Measurements from ENCODE around the gene PES1.
"Not testable (repeated sequence)": the region's sequence is repeated elsewhere in the genome, so short reads cannot be mapped to it uniquely, and the experiment has no call there.

Gene PES1

DNA sequence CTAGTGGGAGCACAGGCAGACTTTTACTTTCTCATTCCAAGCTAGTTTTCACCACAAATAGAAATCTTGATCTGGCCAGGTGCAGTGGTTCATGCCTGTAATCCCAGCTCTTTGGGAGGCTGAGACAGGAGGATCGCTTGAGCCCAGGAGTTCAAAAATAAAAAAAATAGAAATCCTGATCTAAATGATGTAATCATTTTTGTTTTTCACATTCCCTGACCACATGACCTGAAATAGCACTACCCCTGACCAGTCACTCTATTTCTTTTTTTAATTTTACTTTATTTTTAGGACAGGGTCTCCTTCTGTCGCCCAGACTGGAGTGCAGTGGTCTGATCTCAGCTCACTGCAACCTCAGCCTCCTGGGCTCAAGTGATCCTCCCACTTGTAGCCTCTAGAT lies 13.0 kb upstream of the PES1 start:
- in situ Hi-C loops (cut with HindIII; ENCODE audit: low pct_unique_long_range_greater_than_20kb, low sequenced_read_pairs), result no loop called here
- no peak for TF ChIP-seq JUND (IDR thresholded peaks at IDR 0.05; ENCODE audit: low read depth)
- DNase-seq (ENCODE audit: low read depth in 1 of 2, low spot score in 1 of 2), result no peak

DNA sequence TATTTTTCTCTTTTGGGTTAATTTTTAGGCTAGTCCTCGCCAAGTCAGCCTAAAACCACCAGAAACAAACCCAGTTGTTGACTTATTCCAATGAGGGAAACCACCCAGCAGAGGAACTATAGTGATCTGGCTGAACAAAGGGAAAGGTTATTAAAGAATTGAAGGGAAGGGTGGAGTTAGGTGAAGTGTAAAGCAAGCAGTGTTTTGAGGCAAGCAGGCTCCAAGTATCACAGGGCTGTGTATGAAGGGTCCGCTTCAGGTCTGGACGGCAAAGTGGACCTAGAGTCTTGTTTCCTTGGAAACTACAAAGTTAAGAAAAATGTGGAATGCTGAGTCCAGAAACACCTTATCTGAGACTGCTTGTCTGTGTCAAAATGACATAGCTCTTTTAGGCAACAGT lies 12.1 kb upstream of the PES1 start:
- in situ Hi-C loops (cut with HindIII; ENCODE audit: low pct_unique_long_range_greater_than_20kb, low sequenced_read_pairs), result no loop called here
- no peak for TF ChIP-seq JUND (IDR thresholded peaks at IDR 0.05; ENCODE audit: low read depth)
- DNase-seq (ENCODE audit: low read depth in 1 of 2, low spot score in 1 of 2), result no peak

DNA sequence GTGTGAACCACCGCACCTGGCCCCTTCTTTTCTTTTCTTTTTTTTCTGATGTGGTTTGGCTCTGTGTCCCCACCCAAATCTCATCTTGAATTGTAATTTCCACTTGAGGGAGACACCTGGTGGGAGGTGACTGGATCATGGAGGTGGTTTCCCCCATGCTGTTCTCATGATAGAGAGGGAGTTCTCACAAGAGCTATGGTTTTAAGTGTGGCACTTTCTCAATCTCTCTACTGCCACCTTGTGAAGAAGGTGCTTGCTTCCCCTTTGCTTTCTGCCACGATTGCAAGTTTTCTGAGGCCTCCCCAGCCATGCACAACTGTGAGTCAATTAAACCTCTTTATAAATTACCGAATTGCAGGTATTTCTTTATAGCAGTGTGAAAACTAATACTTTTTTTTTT lies 10.3 kb upstream of the PES1 start:
- in situ Hi-C loops (cut with HindIII; ENCODE audit: low pct_unique_long_range_greater_than_20kb, low sequenced_read_pairs), result no loop called here
- TF ChIP-seq JUND (IDR thresholded peaks at IDR 0.05; ENCODE audit: low read depth), result no peak

DNA sequence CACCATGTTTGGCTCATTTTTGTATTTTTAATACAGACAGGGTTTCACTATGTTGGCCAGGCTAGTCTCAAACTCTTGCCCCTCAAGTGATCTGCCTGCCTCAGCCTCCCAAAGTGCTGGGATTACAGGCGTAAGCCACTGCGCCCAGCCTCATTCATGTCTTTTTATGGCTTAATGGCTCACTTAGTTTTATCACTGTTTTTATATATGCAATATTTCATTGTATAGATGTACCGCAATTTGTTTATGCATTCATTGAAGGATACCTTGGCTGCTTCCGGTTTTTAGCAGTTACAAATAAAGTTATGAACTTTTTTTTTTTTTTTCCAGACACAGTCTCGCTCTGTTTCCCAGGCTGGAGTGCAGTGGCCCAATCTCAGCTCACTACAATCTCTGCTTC lies 9.8 kb upstream of the PES1 start:
- no peak for DNase-seq (ENCODE audit: low read depth in 1 of 2, low spot score in 1 of 2)
- in situ Hi-C loops (cut with HindIII; ENCODE audit: low pct_unique_long_range_greater_than_20kb, low sequenced_read_pairs), result no loop called here
- TF ChIP-seq JUND (IDR thresholded peaks at IDR 0.05; ENCODE audit: low read depth), result no peak

More for the DNA sequence above, 10.3 kb upstream of the PES1 start:
- peak in 1 of 2 experiments; percentile 69 for DNase-seq (ENCODE audit: low read depth in 1 of 2, low spot score in 1 of 2)

DNA sequence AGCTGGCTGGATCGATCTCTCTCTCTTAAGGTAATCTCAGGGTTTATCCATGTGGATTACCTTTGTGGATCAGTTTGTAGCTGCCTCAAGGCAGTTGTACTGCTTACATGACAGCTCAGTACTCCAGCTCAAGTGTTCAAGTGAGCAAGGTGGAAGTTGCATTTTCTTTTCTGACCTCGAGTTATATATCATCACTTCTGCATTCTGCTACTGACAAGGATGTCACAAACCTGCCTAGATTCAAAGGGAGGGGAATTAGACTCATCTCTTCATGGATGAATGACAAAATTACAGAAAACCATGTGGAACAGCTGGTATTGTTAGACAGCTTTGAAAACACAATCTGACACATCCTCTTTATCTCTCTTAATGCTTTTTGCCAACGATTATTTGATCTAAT lies 9.2 kb upstream of the PES1 start:
- in situ Hi-C loops (cut with HindIII; ENCODE audit: low pct_unique_long_range_greater_than_20kb, low sequenced_read_pairs), result no loop called here
- TF ChIP-seq JUND (IDR thresholded peaks at IDR 0.05; ENCODE audit: low read depth), result no peak
- no peak for DNase-seq (ENCODE audit: low read depth in 1 of 2, low spot score in 1 of 2)

DNA sequence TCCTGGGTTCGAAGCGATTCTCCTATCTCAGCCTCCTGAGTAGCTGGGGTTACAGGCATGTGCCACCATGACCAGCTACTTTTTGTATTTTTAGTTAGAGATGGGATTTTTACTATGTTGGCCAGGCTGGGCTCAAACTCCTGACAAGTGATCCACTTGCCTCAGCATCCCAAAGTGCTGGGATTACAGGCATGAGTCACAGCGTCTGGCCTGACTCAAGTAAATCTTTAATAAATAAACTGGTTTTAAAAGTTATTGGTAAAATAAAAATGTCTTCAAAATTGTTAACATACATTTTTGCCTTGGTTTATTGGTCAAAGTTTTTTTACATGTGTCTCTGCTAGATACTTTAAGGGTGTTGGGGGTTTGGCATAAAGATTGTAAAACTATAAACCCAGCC lies 7.3 kb upstream of the PES1 start:
- DNase-seq (ENCODE audit: low read depth in 1 of 2, low spot score in 1 of 2), result no peak
- TF ChIP-seq JUND (IDR thresholded peaks at IDR 0.05; ENCODE audit: low read depth), result no peak
- in situ Hi-C loops (cut with HindIII; ENCODE audit: low pct_unique_long_range_greater_than_20kb, low sequenced_read_pairs), result no loop called here

DNA sequence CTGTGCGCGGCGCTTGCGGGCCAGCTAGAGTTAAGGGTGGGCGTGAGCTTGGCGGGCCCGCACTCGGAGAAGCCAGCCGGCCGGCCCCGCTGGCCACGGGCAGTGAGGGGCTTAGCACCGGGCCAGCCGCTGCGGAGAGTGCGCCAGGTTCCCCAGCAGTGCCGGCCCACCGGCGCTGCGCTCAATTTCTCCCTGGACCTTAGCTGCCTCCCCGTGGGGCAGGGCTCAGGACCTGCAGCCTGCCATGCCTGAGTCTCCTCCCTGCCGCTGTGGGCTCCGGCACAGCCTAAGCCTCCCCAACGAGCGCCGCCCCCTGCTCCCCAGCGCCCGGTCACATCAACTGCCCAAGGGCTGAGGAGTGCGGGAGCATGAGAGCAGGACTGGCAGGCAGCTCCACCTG lies 5.2 kb upstream of the PES1 start:
- DNase-seq (ENCODE audit: low read depth in 1 of 2, low spot score in 1 of 2), result no peak
- in situ Hi-C loops (cut with HindIII; ENCODE audit: low pct_unique_long_range_greater_than_20kb, low sequenced_read_pairs), result no loop called here
- no peak for TF ChIP-seq JUND (IDR thresholded peaks at IDR 0.05; ENCODE audit: low read depth)

DNA sequence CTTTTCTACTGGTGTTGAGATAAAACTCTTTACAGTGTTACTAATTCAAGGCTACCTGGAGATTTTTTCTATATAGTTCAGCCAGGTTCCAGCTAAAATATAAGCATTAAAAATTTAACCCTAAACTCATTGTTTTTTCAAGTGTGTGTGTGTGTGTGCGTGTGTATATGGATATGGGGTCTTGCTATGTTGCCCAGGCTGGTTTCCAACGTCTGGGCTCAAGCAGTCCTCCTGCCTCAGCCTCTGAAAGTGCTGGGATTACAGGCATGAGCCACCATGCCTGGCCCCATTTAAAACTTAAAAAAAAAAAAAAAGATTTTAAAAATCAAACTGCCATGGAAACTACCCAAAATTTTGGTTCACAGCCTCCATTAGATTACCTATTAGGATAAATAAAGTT lies 4.5 kb upstream of the PES1 start:
- TF ChIP-seq JUND (IDR thresholded peaks at IDR 0.05; ENCODE audit: low read depth), result no peak
- no peak for DNase-seq (ENCODE audit: low read depth in 1 of 2, low spot score in 1 of 2)
- in situ Hi-C loops (cut with HindIII; ENCODE audit: low pct_unique_long_range_greater_than_20kb, low sequenced_read_pairs), result no loop called here

DNA sequence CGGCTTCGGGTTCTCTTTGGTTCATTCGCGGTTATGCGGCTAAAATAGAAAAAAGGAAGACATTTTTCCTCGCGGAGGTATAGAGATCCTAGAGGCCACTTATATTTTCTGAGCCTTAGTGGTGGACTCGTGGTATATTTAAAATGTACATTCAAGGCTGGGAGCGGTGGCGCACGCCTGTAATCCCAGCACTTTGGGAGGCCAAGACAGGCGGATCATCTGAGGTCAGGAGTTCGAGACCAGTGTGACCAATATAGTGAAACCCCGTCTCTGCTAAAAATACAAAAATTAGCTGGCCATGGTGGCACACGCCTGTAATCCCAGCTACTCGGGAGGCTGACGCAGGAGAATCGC lies 627 bp upstream of the PES1 start:
- DNase-seq (ENCODE audit: low read depth in 1 of 2, low spot score in 1 of 2); in situ Hi-C loops (cut with HindIII; ENCODE audit: low pct_unique_long_range_greater_than_20kb, low sequenced_read_pairs): not testable (repeated sequence)

DNA sequence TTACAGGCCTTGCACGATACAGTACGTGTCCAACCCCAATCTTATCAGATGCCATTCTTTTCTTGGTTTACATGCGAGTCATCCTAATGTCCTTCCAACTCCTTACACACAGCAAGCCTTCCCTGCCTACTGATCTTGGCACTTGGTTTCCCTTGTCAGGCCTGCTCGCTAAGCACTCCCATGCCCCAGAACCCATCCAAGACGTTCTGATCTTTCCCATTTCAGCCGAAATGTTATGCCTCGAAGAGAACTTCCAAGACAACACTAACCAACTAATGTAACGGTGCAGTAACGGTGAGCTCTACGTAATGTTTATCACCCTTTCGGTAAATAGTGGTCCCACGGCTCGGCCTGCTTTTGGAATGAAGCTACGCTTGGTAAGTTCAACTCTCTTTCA lies 521 bp downstream of the PES1 start:
- no peak for TF ChIP-seq JUND (IDR thresholded peaks at IDR 0.05; ENCODE audit: low read depth)
- in situ Hi-C loops (cut with HindIII; ENCODE audit: low pct_unique_long_range_greater_than_20kb, low sequenced_read_pairs), result no loop called here
- DNase-seq (ENCODE audit: low read depth in 1 of 2, low spot score in 1 of 2), result no peak

DNA sequence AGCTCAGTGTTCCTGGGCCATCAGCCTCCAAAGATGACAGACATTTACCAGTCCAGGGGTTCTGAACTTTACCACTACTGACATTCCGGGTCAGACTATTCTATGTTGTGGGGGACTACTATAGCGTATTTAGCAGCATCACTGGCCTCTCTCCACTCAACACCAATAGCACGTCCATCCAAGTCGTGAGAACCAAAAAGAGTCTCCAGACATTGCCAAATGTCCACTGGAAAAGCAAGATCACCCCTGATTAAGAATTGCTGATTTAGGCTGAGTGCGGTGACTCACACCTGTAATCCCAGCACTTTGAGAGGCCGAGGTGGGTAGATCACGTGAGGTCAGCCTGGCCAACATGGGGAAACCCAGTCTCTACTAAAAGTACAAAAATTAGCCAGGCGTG lies 5.3 kb downstream of the PES1 start:
- in situ Hi-C loops (cut with HindIII; ENCODE audit: low pct_unique_long_range_greater_than_20kb, low sequenced_read_pairs), result no loop called here
- no peak for DNase-seq (ENCODE audit: low read depth in 1 of 2, low spot score in 1 of 2)
- TF ChIP-seq JUND (IDR thresholded peaks at IDR 0.05; ENCODE audit: low read depth), result no peak

DNA sequence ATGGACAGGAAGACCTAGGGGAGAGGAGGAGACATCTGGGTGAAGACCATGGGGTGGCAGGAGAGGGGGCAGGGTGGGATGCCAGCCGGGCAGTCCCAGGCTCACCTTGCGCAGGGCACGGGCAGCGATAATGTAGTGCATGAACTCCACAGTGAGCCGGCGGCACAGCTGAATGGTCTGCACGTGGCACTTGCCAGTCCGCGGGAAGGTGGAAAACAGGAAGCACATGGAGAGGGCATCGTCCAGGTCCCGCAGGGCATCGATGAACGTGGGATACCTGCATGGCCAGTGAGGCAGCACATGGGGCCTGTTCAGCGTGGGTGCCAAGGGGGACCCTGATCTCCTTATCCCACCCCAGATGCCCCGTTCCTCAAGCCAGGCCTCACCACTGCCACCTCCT lies 7.3 kb downstream of the PES1 start:
- TF ChIP-seq JUND (IDR thresholded peaks at IDR 0.05; ENCODE audit: low read depth), result no peak
- in situ Hi-C loops (cut with HindIII; ENCODE audit: low pct_unique_long_range_greater_than_20kb, low sequenced_read_pairs), result no loop called here
- DNase-seq (ENCODE audit: low read depth in 1 of 2, low spot score in 1 of 2), result no peak

DNA sequence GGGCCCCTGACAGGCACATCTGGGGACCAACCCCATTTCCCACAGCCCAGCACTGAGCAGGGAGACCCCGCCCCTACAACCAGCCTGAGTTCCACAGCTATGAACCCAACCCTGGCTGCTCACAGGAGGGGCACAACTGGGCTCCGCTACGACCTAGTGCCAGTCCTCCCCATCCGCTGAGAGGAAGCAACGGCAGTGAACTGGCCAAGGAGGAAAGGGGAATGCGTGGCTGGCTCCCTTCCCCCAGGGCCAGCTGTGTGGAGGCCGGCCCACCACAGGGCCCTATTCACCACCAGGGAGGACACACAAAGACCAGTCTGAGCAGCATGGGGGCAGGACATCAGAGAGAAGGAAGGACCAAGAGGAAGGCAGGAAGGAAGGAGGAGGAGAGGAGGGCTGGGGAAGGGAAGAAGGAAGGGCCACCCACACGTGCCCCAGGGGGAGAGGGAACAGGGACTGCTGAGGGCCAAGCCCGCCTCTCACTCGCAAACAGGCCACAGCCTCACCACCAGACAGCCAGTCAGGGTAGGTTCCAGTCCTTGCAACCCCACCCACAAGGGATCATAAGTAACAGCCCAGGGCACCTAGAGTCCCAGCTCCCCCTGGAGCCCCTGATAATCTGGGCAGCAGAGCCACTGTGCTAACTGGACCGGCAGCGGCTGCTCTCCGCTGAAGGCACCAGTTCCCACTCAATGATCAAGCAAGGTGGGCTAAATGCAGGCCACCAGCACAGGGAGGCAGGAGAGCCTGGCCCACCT lies 8.7 kb downstream of the PES1 start:
- in situ Hi-C loops (cut with HindIII; ENCODE audit: low pct_unique_long_range_greater_than_20kb, low sequenced_read_pairs), result no loop called here

DNA sequence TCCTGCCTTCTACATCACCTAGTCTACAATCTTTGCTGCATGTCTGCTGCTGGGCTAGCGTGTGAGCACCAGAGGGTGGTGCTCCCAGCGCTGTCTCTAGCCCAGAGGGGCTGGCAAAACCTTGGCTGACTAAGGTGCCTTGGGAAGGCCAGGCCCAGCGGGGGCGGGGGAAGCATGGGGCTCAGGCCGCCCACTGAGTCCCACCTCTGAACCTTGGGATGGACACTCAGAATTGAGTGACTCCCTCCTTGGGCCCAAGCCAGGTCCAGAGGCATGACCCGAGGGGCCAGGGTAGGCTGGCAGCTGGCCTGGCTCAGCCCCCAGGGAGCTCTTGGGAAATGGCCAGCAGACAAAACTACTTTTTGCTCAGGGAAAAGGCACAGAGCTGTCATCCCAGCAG lies 9.7 kb downstream of the PES1 start:
- no peak for DNase-seq (ENCODE audit: low read depth in 1 of 2, low spot score in 1 of 2)
- in situ Hi-C loops (cut with HindIII; ENCODE audit: low pct_unique_long_range_greater_than_20kb, low sequenced_read_pairs), result no loop called here
- TF ChIP-seq JUND (IDR thresholded peaks at IDR 0.05; ENCODE audit: low read depth), result no peak

More for the DNA sequence above, 8.7 kb downstream of the PES1 start:
- DNase-seq (ENCODE audit: low read depth in 1 of 2, low spot score in 1 of 2), result no peak
- no peak for TF ChIP-seq JUND (IDR thresholded peaks at IDR 0.05; ENCODE audit: low read depth)

All from T47D (cell line).